ENCODE results near the gene EPHB1. TPM values are rescaled to one million over a fixed set of nuclear protein-coding genes. Genes with fewer than 3 reads are reported as not detected.

Gene EPHB1
- total and polyA plus RNA-seq, 4 donors, result 0.23 to 1.7 (median 0.52) TPM

GRCh38 chr3:135242285-135242684, 447.2 kb downstream of the EPHB1 start:
- H3K4me3 ChIP-seq (ENCODE audit: low read depth in 1 of 3, low read length in 3 of 3), result no peak overlapping the region
- H3K36me3 ChIP-seq (ENCODE audit: control insufficient read depth in 4 of 4, insufficient read depth in 3 of 4, low read depth in 1 of 4, low read length in 3 of 4), result no peaks in the 10 kb centered on the region
- WGBS, result 92% methylated on average over 2 of the region's 2 CpGs
- no peaks in the 10 kb centered on the region for H3K27me3 ChIP-seq (ENCODE audit: control insufficient read depth in 4 of 4, insufficient read depth in 4 of 4, low read length in 3 of 4)
- no peaks in the 10 kb centered on the region for H3K9me3 ChIP-seq (ENCODE audit: control insufficient read depth in 4 of 4, low read length in 3 of 4)
- H3K27ac ChIP-seq (ENCODE audit: low read depth in 1 of 2, low read length in 2 of 2), result no peak overlapping the region
- no peak overlapping the region for H3K9ac ChIP-seq (ENCODE audit: low read depth in 1 of 2, low read length in 2 of 2)
- no peak for TF ChIP-seq RAD21 (IDR thresholded peaks at IDR 0.05)
- no peak for TF ChIP-seq FOXA1 (IDR thresholded peaks at IDR 0.05)
- TF ChIP-seq SP1 (IDR thresholded peaks at IDR 0.05), result no peak
- TF ChIP-seq RXRA (IDR thresholded peaks at IDR 0.05), result no peak
- no peak for DNase-seq (ENCODE audit: low spot score)
- peaks cover 0 to 5% (median 2%) of the 10 kb centered on the region in 4 donors for H3K4me1 ChIP-seq (ENCODE audit: control insufficient read depth in 4 of 4, insufficient read depth in 4 of 4, low read length in 3 of 4)

GRCh38 chr3:135243616-135244015, 448.6 kb downstream of the EPHB1 start:
- TF ChIP-seq TAF1 (conservative IDR thresholded peaks at IDR 0.05) (no peak), RAD21 (IDR thresholded peaks at IDR 0.05) (no peak), NR2F2 (IDR thresholded peaks at IDR 0.05) (no peak)
- no peak overlapping the region for H3K27ac ChIP-seq (ENCODE audit: low read depth in 1 of 2, low read length in 2 of 2)
- no peaks in the 10 kb centered on the region for H3K9me3 ChIP-seq (ENCODE audit: control insufficient read depth in 4 of 4, low read length in 3 of 4)
- WGBS, result 76% methylated on average over 3 of the region's 3 CpGs
- H3K9ac ChIP-seq (ENCODE audit: low read depth in 1 of 2, low read length in 2 of 2), result no peak overlapping the region
- peaks cover 0 to 5% (median 2%) of the 10 kb centered on the region in 4 donors for H3K4me1 ChIP-seq (ENCODE audit: control insufficient read depth in 4 of 4, insufficient read depth in 4 of 4, low read length in 3 of 4)
- H3K4me3 ChIP-seq (ENCODE audit: low read depth in 1 of 3, low read length in 3 of 3), result no peak overlapping the region
- H3K36me3 ChIP-seq (ENCODE audit: control insufficient read depth in 4 of 4, insufficient read depth in 3 of 4, low read depth in 1 of 4, low read length in 3 of 4), result no peaks in the 10 kb centered on the region
- DNase-seq (ENCODE audit: low spot score), result no peak
- no peaks in the 10 kb centered on the region for H3K27me3 ChIP-seq (ENCODE audit: control insufficient read depth in 4 of 4, insufficient read depth in 4 of 4, low read length in 3 of 4)

GRCh38 chr3:135246027-135246426, 451.0 kb downstream of the EPHB1 start:
- Histone ChIP-seq H3K9me3 (ENCODE audit: control insufficient read depth in 4 of 4, low read length in 3 of 4) (no peaks in the 10 kb centered on the region), H3K27ac (ENCODE audit: low read depth in 1 of 2, low read length in 2 of 2) (no peak overlapping the region), H3K27me3 (ENCODE audit: control insufficient read depth in 4 of 4, insufficient read depth in 4 of 4, low read length in 3 of 4) (no peaks in the 10 kb centered on the region), H3K9ac (ENCODE audit: low read depth in 1 of 2, low read length in 2 of 2) (no peak overlapping the region), H3K4me1 (ENCODE audit: control insufficient read depth in 4 of 4, insufficient read depth in 4 of 4, low read length in 3 of 4) (peaks cover 0 to 5% (median 0%) of the 10 kb centered on the region in 4 donors), H3K4me3 (ENCODE audit: low read depth in 1 of 3, low read length in 3 of 3) (no peak overlapping the region), H3K36me3 (ENCODE audit: control insufficient read depth in 4 of 4, insufficient read depth in 3 of 4, low read depth in 1 of 4, low read length in 3 of 4) (no peaks in the 10 kb centered on the region)
- WGBS, result 93% methylated on average over 1 of the region's 1 CpG
- no peak for TF ChIP-seq TAF1 (conservative IDR thresholded peaks at IDR 0.05)
- TF ChIP-seq HNF4A (conservative IDR thresholded peaks at IDR 0.05), result no peak
- no peak for TF ChIP-seq FOXA1 (IDR thresholded peaks at IDR 0.05)
- peak; percentile 24 for TF ChIP-seq CTCF (IDR thresholded peaks at IDR 0.05; ENCODE audit: low read depth, low read length, missing input control)
- no peak for TF ChIP-seq JUND (IDR thresholded peaks at IDR 0.05)
- no peak for TF ChIP-seq RXRA (IDR thresholded peaks at IDR 0.05)
- no peak for TF ChIP-seq FOXA2 (IDR thresholded peaks at IDR 0.05)
- TF ChIP-seq SP1 (IDR thresholded peaks at IDR 0.05), result no peak
- peak; percentile 54 to 60 for TF ChIP-seq RAD21 (IDR thresholded peaks at IDR 0.05)
- no peak for TF ChIP-seq MAX (IDR thresholded peaks at IDR 0.05)
- TF ChIP-seq ATF3 (IDR thresholded peaks at IDR 0.05), result no peak
- TF ChIP-seq GABPA (IDR thresholded peaks at IDR 0.05 in 1 of 2, conservative IDR thresholded peaks at IDR 0.05 in 1 of 2), result no peak
- TF ChIP-seq ZBTB33 (IDR thresholded peaks at IDR 0.05), result no peak
- TF ChIP-seq EGR1 (IDR thresholded peaks at IDR 0.05; ENCODE audit: low read depth in 2 of 2), result no peak
- TF ChIP-seq YY1 (IDR thresholded peaks at IDR 0.05), result no peak
- no peak for TF ChIP-seq NR2F2 (IDR thresholded peaks at IDR 0.05)
- TF ChIP-seq HNF4G (IDR thresholded peaks at IDR 0.05), result no peak
- DNase-seq (ENCODE audit: low spot score), result no peak
